A549 (cell line): ENCODE results near the gene MGME1.
"Not testable (repeated sequence)": the region's sequence is repeated elsewhere in the genome, so short reads cannot be mapped to it uniquely, and the experiment has no call there.

Source experiments
- CBX2 ChIP-seq: fragments of 200-600 bp; sonication (generic); IDR thresholded peaks from 2 replicates; pipeline ENCODE4 v1.6.1; 2016; ENCODE audit warnings: low read depth, mild to moderate bottlenecking, borderline replicate concordance
- CTCF ChIP-seq: fragments of >200 bp; sonication (Bioruptor Twin); formaldehyde crosslinking; IDR thresholded peaks from 3 replicates; pipeline ENCODE4 v1.5.1; 2016
- POLR2A ChIP-seq: IDR thresholded peaks from 2 replicates; pipeline ENCODE4 v1.6.1; 2012; ENCODE audit warnings: mild to moderate bottlenecking, low read length
- REST ChIP-seq: fragments of 200-600 bp; sonication (generic); IDR thresholded peaks from 2 replicates; pipeline ENCODE4 v1.6.1; 2016; ENCODE audit warnings: antibody characterized with exemption, mild to moderate bottlenecking, moderate library complexity

- TF ChIP-seq POLR2A, REST, CTCF, CBX2: not testable (repeated sequence)
Observed at GRCh38 chr20:18027011-18027410, 58.2 kb downstream of the MGME1 start.
